Measurements from ENCODE around the gene FAM117B.

FAM117B gene

DNA sequence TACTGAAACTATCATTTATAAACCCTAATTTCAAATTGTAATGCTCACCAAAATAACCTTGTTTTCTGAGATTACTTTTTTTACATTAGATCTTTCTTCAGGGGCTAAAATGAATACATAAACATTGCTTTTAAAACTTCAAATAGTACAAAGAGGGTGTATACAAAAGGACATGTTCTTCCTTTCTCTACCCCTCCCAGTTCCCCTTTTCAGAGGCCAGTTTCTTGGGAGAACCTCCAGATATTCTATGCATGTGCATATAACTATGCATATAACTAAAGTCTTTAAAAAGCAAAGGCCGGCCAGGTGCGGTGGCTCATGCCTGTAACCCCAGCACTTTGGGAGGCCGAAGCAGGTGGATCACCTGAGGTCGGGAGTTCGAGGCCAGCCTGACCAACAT is 10.6 kb upstream of the FAM117B start:
- TF ChIP-seq POLR2A (IDR thresholded peaks at IDR 0.05; ENCODE audit: low read length) (no peak), GATA1 (IDR thresholded peaks at IDR 0.05; ENCODE audit: low read depth, low read length) (no peak)

GRCh38 chr2:202627042-202627441 is 7.7 kb upstream of the FAM117B start:
- TF ChIP-seq GATA1 (IDR thresholded peaks at IDR 0.05; ENCODE audit: low read depth, low read length) (no peak), POLR2A (IDR thresholded peaks at IDR 0.05; ENCODE audit: low read length) (no peak)
- no peak for DNase-seq

More for the DNA sequence above, 10.6 kb upstream of the FAM117B start:
- no peak for DNase-seq

GRCh38 chr2:202628646-202629198 is 6.0 kb upstream of the FAM117B start:
- TF ChIP-seq POLR2A (IDR thresholded peaks at IDR 0.05; ENCODE audit: low read length) (no peak), GATA1 (IDR thresholded peaks at IDR 0.05; ENCODE audit: low read depth, low read length) (no peak)
- DNase-seq: no peak

- peak; percentile 47 to 85 for DNase-seq
- no peak for TF ChIP-seq GATA1 (IDR thresholded peaks at IDR 0.05; ENCODE audit: low read depth, low read length)
- TF ChIP-seq POLR2A (IDR thresholded peaks at IDR 0.05; ENCODE audit: low read length): no peak
Observed at GRCh38 chr2:202632682-202633290, 2.0 kb upstream of the FAM117B start.

- TF ChIP-seq GATA1 (IDR thresholded peaks at IDR 0.05; ENCODE audit: low read depth, low read length) (no peak), POLR2A (IDR thresholded peaks at IDR 0.05; ENCODE audit: low read length) (no peak)
- no peak for DNase-seq
Observed at GRCh38 chr2:202633470-202633869, 1.3 kb upstream of the FAM117B start.

GRCh38 chr2:202635428-202636212 is 851 bp downstream of the FAM117B start:
- DNase-seq: peak; percentile 82 to 87
- no peak for TF ChIP-seq GATA1 (IDR thresholded peaks at IDR 0.05; ENCODE audit: low read depth, low read length)
- no peak for TF ChIP-seq POLR2A (IDR thresholded peaks at IDR 0.05; ENCODE audit: low read length)

DNA sequence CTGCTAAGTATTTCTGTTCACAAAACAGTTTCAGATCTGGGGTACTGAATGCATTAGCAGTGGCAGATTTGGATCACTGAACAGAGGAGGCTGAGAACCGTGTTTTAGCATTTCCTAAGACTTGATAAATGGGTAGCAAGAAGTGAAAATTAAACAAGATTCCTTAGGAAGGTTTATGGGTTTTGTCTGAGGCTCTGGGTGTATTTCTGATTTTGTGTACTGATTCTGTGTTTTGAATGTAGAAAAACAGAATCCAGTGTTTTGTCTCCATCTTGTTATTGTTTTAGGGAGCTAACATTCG is 1.4 kb downstream of the FAM117B start:
- TF ChIP-seq POLR2A (IDR thresholded peaks at IDR 0.05; ENCODE audit: low read length): peak; percentile 52
- no peak for TF ChIP-seq GATA1 (IDR thresholded peaks at IDR 0.05; ENCODE audit: low read depth, low read length)
- no peak for DNase-seq

DNA sequence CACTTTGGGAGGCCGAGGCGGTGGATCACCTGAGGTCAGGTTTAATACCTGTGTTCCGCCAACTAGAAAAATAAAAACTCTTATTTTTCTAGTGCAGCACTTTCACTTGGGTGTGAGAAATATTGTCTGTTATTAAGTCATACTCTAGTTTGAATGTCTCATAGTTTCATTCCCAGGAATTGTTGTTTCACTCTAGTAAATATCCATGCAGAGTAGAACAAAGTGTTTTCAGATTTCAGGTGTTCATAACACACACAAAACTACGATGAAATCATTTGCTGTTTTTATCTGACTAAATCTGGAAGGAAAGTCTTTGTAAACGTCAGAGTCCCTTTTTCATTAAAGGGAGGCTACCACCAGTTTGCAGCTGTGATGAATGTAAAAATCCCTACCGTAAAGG is 4.0 kb downstream of the FAM117B start:
- TF ChIP-seq POLR2A (IDR thresholded peaks at IDR 0.05; ENCODE audit: low read length) (no peak), GATA1 (IDR thresholded peaks at IDR 0.05; ENCODE audit: low read depth, low read length) (no peak)
- DNase-seq: no peak

DNA sequence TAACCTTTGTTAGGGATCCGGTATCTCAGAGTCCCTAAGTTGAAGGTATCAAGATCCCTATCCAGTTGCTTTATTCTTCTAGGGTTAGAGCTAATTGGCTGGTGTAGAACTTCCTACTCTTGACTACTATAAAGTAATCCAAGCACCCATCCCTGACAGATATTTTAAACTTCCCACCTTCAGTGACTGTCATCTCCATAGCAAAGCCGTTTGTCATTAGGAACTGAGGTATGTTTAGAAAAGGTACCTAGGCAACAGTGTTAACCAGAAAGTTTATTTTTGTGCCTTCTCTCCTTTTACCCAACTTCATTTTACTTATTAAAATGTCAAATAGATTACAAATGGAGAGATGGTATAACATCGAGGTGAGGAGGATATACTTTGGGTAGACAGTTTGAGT is 4.5 kb downstream of the FAM117B start:
- DNase-seq: no peak
- TF ChIP-seq GATA1 (IDR thresholded peaks at IDR 0.05; ENCODE audit: low read depth, low read length) (no peak), POLR2A (IDR thresholded peaks at IDR 0.05; ENCODE audit: low read length) (no peak)

GRCh38 chr2:202642567-202642966 is 7.8 kb downstream of the FAM117B start:
- DNase-seq: no peak
- no peak for TF ChIP-seq POLR2A (IDR thresholded peaks at IDR 0.05; ENCODE audit: low read length)
- TF ChIP-seq GATA1 (IDR thresholded peaks at IDR 0.05; ENCODE audit: low read depth, low read length): no peak

- TF ChIP-seq POLR2A (IDR thresholded peaks at IDR 0.05; ENCODE audit: low read length) (no peak), GATA1 (IDR thresholded peaks at IDR 0.05; ENCODE audit: low read depth, low read length) (no peak)
- DNase-seq: no peak
Observed at GRCh38 chr2:202643012-202643858, 8.5 kb downstream of the FAM117B start.

DNA sequence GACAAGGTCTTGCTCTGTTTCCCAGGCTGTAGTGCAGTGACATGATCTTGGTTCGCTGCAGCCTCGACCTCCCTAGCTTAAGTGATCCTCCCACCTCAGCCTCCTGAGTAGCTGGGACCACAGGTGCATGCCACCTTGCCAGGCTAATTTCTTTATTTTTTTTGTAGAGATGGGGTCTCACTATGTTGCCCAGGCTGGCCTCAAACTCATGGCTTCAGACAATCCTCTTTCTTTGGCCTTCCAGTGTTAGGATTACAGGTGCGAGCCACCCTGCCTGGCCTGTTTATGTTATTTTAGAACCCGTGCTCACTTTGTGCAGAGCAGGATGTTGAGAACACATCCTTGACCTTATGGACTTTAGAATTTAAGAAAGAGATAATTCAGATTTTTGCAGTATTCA is 17.4 kb downstream of the FAM117B start:
- TF ChIP-seq GATA1 (IDR thresholded peaks at IDR 0.05; ENCODE audit: low read depth, low read length) (no peak), POLR2A (IDR thresholded peaks at IDR 0.05; ENCODE audit: low read length) (no peak)
- no peak for DNase-seq

GRCh38 chr2:202653890-202654289 is 19.1 kb downstream of the FAM117B start:
- DNase-seq: no peak
- TF ChIP-seq GATA1 (IDR thresholded peaks at IDR 0.05; ENCODE audit: low read depth, low read length): no peak
- TF ChIP-seq POLR2A (IDR thresholded peaks at IDR 0.05; ENCODE audit: low read length): no peak

DNA sequence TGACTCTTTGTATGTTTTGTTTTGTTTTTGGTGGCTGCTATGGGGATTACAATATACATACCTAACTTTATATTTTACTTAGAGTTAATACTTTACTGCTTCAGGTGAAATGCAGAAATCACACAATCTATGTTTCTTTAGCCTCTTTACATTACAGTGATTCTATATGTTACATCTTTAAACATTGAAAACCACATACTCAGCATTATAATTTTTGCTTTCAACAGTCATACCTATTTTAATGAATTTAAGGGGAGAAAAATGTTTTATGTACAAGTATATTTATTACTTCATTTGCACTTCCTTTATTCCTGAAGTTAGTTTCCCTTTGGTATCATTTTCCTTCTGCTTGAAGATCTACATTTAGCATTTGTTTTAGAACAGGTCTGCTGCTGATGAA is 23.1 kb downstream of the FAM117B start:
- no peak for DNase-seq
- no peak for TF ChIP-seq POLR2A (IDR thresholded peaks at IDR 0.05; ENCODE audit: low read length)
- no peak for TF ChIP-seq GATA1 (IDR thresholded peaks at IDR 0.05; ENCODE audit: low read depth, low read length)
